Ascending aorta (tissue), 2 donors: Measurements from ENCODE around the gene LILRB2. TPM values are rescaled to one million over a fixed set of nuclear protein-coding genes. Genes with fewer than 3 reads are reported as not detected.

Experiments used
- DNase-seq, 2 donors: peaks; one replicate each; pipeline ENCODE4 v3.0.0-alpha.2; 2019; ENCODE audit warnings: low spot score in 2 of 2
- H3K27ac ChIP-seq, 2 donors: fragments of 200-600 bp; sonication (generic); one replicate each; pipeline ENCODE4 v1.5.1; 2016 to 2017; ENCODE audit warnings: mild to moderate bottlenecking in 1 of 2
- H3K27me3 ChIP-seq: fragments of 200-600 bp; sonication (generic); one replicate; pipeline ENCODE4 v1.5.1; 2017
- H3K36me3 ChIP-seq, 2 donors: fragments of 200-600 bp; sonication (generic); one replicate each; pipeline ENCODE4 v1.5.1; 2016
- H3K4me1 ChIP-seq, 2 donors: fragments of 200-600 bp; sonication (generic); one replicate each; pipeline ENCODE4 v1.5.1; 2016 to 2017; ENCODE audit warnings: mild to moderate bottlenecking in 1 of 2
- H3K4me3 ChIP-seq, 2 donors: fragments of 200-600 bp; sonication (generic); one replicate each; pipeline ENCODE4 v1.5.1; 2016 to 2017; ENCODE audit warnings: mild to moderate bottlenecking in 1 of 2
- H3K9me3 ChIP-seq, 2 donors: fragments of 200-600 bp; sonication (generic); one replicate each; pipeline ENCODE4 v1.5.1; 2016
- intact Hi-C: fragments of 100-400 bp; cut with DNase I; formaldehyde crosslinking; loops from one replicate; pipeline ENCODE4 v1.15.1; 2023
- total RNA-seq: library from RNA; depleted of rRNA; stranded (reverse); fragments of >200 nt; gene quantifications from one replicate; pipeline ENCODE4 v1.1.0, GENCODE V29; 2016
- TF ChIP-seq, protein P1 (sequence below), 3 experiments: fragments of 200-600 bp in 2 of 3; fragments of 450-650 bp in 1 of 3; sonication (generic) in 2 of 3; IDR thresholded peaks; one replicate each; pipeline ENCODE4 v1.5.1; 2016 to 2019; ENCODE audit warnings: antibody characterized with exemption in 3 of 3, mild to moderate bottlenecking in 1 of 3, moderate library complexity in 1 of 3

The LILRB2 gene
- total RNA-seq, 1 donor from 2014 or later, result 0.11 TPM

- Histone ChIP-seq H3K36me3 (no peaks in the 10 kb centered on the region), H3K9me3 (no peaks in the 10 kb centered on the region), H3K27me3 (no peaks in the 10 kb centered on the region), H3K27ac (no peak overlapping the region), H3K4me1 (no peaks in the 10 kb centered on the region), H3K4me3 (no peak overlapping the region)
- intact Hi-C loops, result no loop called here
- TF ChIP-seq, protein P1, sequence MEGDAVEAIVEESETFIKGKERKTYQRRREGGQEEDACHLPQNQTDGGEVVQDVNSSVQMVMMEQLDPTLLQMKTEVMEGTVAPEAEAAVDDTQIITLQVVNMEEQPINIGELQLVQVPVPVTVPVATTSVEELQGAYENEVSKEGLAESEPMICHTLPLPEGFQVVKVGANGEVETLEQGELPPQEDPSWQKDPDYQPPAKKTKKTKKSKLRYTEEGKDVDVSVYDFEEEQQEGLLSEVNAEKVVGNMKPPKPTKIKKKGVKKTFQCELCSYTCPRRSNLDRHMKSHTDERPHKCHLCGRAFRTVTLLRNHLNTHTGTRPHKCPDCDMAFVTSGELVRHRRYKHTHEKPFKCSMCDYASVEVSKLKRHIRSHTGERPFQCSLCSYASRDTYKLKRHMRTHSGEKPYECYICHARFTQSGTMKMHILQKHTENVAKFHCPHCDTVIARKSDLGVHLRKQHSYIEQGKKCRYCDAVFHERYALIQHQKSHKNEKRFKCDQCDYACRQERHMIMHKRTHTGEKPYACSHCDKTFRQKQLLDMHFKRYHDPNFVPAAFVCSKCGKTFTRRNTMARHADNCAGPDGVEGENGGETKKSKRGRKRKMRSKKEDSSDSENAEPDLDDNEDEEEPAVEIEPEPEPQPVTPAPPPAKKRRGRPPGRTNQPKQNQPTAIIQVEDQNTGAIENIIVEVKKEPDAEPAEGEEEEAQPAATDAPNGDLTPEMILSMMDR (IDR thresholded peaks at IDR 0.05), result peak; percentile 33 to 58 (median 37)
- peak in 1 of 2 donors; percentile 75 for DNase-seq
Observed at GRCh38 chr19:54266133-54266532, 14.8 kb downstream of the LILRB2 start.

GRCh38 chr19:54262470-54262869 is 18.4 kb downstream of the LILRB2 start:
- no peak for DNase-seq
- H3K4me3 ChIP-seq, result no peak overlapping the region
- TF ChIP-seq, protein P1 (IDR thresholded peaks at IDR 0.05), result no peak
- no peaks in the 10 kb centered on the region for H3K4me1 ChIP-seq
- H3K36me3 ChIP-seq, result no peaks in the 10 kb centered on the region
- H3K9me3 ChIP-seq, result no peaks in the 10 kb centered on the region
- no peaks in the 10 kb centered on the region for H3K27me3 ChIP-seq
- H3K27ac ChIP-seq, result no peak overlapping the region
- intact Hi-C loops, result no loop called here

- peak in 1 of 2 donors; percentile 49 for DNase-seq
- intact Hi-C loops, result no loop called here
- TF ChIP-seq, protein P1 (IDR thresholded peaks at IDR 0.05), result no peak
- no peak overlapping the region for H3K4me3 ChIP-seq
- no peak overlapping the region for H3K27ac ChIP-seq
- no peaks in the 10 kb centered on the region for H3K4me1 ChIP-seq
- no peaks in the 10 kb centered on the region for H3K27me3 ChIP-seq
- no peaks in the 10 kb centered on the region for H3K36me3 ChIP-seq
- H3K9me3 ChIP-seq, result no peaks in the 10 kb centered on the region
Observed at GRCh38 chr19:54262066-54262465, 18.8 kb downstream of the LILRB2 start.

DNA sequence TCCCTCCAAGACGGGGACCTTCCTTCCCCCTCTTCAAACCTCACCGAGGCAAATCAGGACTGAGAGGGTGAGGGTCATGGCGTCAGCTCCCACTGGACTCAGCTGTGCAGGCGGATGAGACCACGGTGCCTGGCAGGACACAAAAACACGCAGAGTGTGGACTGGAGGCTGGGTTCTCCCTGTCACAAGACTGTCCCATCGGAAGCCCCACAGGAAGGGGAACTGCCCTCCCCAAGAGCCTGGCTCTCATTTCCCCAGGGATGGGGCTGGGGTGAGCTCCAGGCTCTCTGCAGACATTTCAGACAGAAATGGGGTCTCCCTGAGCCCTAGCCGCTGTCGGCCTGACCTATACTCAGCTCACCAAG is 23.8 kb downstream of the LILRB2 start, which contains the start of gene LILRB5:
Gene LILRB5 (minus strand): TSS at position 158 of the 365 bp plus-strand sequence. CDS start 80 bp downstream, at position 78.
- H3K4me3 ChIP-seq, result peak within 1 kb of the TSS in 1 of 2 donors; percentile 36
- TF ChIP-seq, protein P1 (IDR thresholded peaks at IDR 0.05), result no peak
- no peaks in the 10 kb centered on the region for H3K27me3 ChIP-seq

GRCh38 chr19:54256250-54257115 is 24.4 kb downstream of the LILRB2 start:
- DNase-seq, result peak in 1 of 2 donors; percentile 58
- no peaks in the 10 kb centered on the region for H3K27me3 ChIP-seq

More for the DNA sequence above, 23.8 kb downstream of the LILRB2 start, which contains the start of gene LILRB5:
- Histone ChIP-seq H3K4me1 (no peaks in the 10 kb centered on the region), H3K36me3 (no peaks in the 10 kb centered on the region), H3K9me3 (no peaks in the 10 kb centered on the region), H3K27ac (no peak within 1 kb of the TSS)
- intact Hi-C loops, result no loop called here
- peak in 1 of 2 donors; percentile 62 for DNase-seq

More at GRCh38 chr19:54256250-54257115, 24.4 kb downstream of the LILRB2 start:
- H3K27ac ChIP-seq, result no peak overlapping the region
- H3K4me3 ChIP-seq, result peak overlapping the region in 1 of 2 donors; percentile 36
- intact Hi-C loops, result no loop called here
- no peaks in the 10 kb centered on the region for H3K36me3 ChIP-seq
- no peaks in the 10 kb centered on the region for H3K4me1 ChIP-seq
- H3K9me3 ChIP-seq, result no peaks in the 10 kb centered on the region
- TF ChIP-seq, protein P1 (IDR thresholded peaks at IDR 0.05), result no peak
